HepG2 (cell line): ENCODE data around the gene SP6. TPM values are rescaled to one million over a fixed set of nuclear protein-coding genes. Genes with fewer than 3 reads are reported as not detected.

Experiments used
- ATAC-seq: fragments of 200-7000 bp; cut with Tn5 transposase; 3 replicates; pipeline ENCODE4 v1.9.1; 2020; ENCODE audit warnings: mild to moderate bottlenecking, moderate library complexity
- BruUV-seq: library from RNA; stranded (reverse); fragments of 400-500 nt; replicated peaks from 2 replicates; lab custom pipeline; 2021; lab: Mats Ljungman, UMichigan
- CTCF ChIA-PET: fragments of 300-600 bp; formaldehyde crosslinking; extraction: SDS; loops from one replicate; lab custom pipeline; 2021; ENCODE audit warnings: low total read pairs, inconsistent platforms, low intra/inter-chr PET ratio; lab: Yijun Ruan, JAX
- POLR2A ChIA-PET: fragments of 350-600 bp; sonication (Branson Sonifier 250); formaldehyde crosslinking; loops from one replicate; lab custom pipeline; 2020; ENCODE audit warnings: antibody characterized with exemption, inconsistent platforms; lab: Yijun Ruan, JAX
- DNase-seq: peaks from one replicate; pipeline ENCODE4 v3.0.0-alpha.2; 2015; ENCODE audit warnings: low spot score
- FAIRE-seq: peaks from 3 replicates; lab custom pipeline; 2011; peaks lifted over from hg19 to GRCh38; lab: Jason Lieb, UNC
- H2AFZ ChIP-seq: one replicate; pipeline ENCODE4 v1.6.1; 2011; ENCODE audit warnings: low read length, inconsistent platforms
- H3K27ac ChIP-seq: fragments of 300-600 bp; 3 replicates; pipeline ENCODE4 v1.8.0; 2011; ENCODE audit warnings: mixed run types, mild to moderate bottlenecking, mixed read lengths, low read length, inconsistent platforms; ENCODE audit not compliant: insufficient read depth; ENCODE audit errors: extremely low read length
- H3K27me3 ChIP-seq, 2 experiments: fragments of 200-600 bp in 1 of 2; 2 replicates in 1 of 2; 3 replicates in 1 of 2; pipeline versions ENCODE4 v1.6.0 to v1.8.0; 2011; ENCODE audit warnings: low read length in 2 of 2, mild to moderate bottlenecking in 2 of 2, moderate library complexity in 2 of 2, inconsistent platforms in 1 of 2; ENCODE audit not compliant: insufficient read depth in 2 of 2, control insufficient read depth in 1 of 2
- H3K36me3 ChIP-seq, 2 experiments: fragments of 200-600 bp in 1 of 2; replicated peaks in 1 of 2; 2 replicates in 1 of 2; 3 replicates in 1 of 2; pipeline versions ENCODE4 v1.5.1 to v1.8.0; 2011; ENCODE audit warnings: low read length in 2 of 2, inconsistent platforms in 1 of 2; ENCODE audit not compliant: insufficient read depth in 2 of 2, control insufficient read depth in 1 of 2
- H3K4me1 ChIP-seq: 2 replicates; pipeline ENCODE4 v1.5.1; 2012; ENCODE audit warnings: low read length, inconsistent platforms; ENCODE audit not compliant: insufficient read depth
- H3K4me2 ChIP-seq: 2 replicates; pipeline ENCODE4 v1.6.0; 2011; ENCODE audit warnings: low read depth, low read length, inconsistent platforms
- H3K4me3 ChIP-seq, 3 experiments: fragments of 200-600 bp in 1 of 3; sonication (generic), shearing (Covaris generic) in 1 of 3; replicated peaks in 1 of 3; 2 replicates each; pipeline ENCODE4 v1.5.1; 2011 to 2016; ENCODE audit warnings: low read length in 3 of 3, inconsistent platforms in 2 of 3, low read depth in 2 of 3, mild to moderate bottlenecking in 2 of 3, control low read depth in 1 of 3, mixed read lengths in 1 of 3; ENCODE audit not compliant: insufficient read depth in 1 of 3
- H3K79me2 ChIP-seq: one replicate; pipeline ENCODE4 v1.6.1; 2011; ENCODE audit warnings: low read length, inconsistent platforms; ENCODE audit not compliant: insufficient read depth
- H3K9ac ChIP-seq: 2 replicates; pipeline ENCODE4 v1.6.0; 2011; ENCODE audit warnings: mild to moderate bottlenecking, low read depth, low read length, inconsistent platforms; ENCODE audit not compliant: insufficient read depth
- H3K9me3 ChIP-seq: 2 replicates; pipeline ENCODE4 v1.5.1; 2012; ENCODE audit warnings: mild to moderate bottlenecking, low read length
- H4K20me1 ChIP-seq: 2 replicates; pipeline ENCODE4 v1.6.0; 2011; ENCODE audit warnings: inconsistent platforms, mild to moderate bottlenecking, low read length, moderate library complexity; ENCODE audit not compliant: insufficient read depth
- CEBPB ChIP-seq: IDR thresholded peaks from 2 replicates; pipeline ENCODE4 v1.6.1; 2011; ENCODE audit warnings: low read depth, low read length, improper control_type of control experiment, borderline replicate concordance
- TSC22D2 ChIP-seq: sonication (generic); formaldehyde crosslinking; IDR thresholded peaks from 2 replicates; pipeline ENCODE4 v1.5.1; 2020; ENCODE audit warnings: missing genetic modification reagents, mild to moderate bottlenecking, borderline replicate concordance
- WIZ ChIP-seq: sonication (generic); formaldehyde crosslinking; IDR thresholded peaks from 2 replicates; pipeline ENCODE4 v1.5.1; 2020; ENCODE audit warnings: mild to moderate bottlenecking, missing genetic modification reagents
- ZNF430 ChIP-seq: sonication (generic); formaldehyde crosslinking; IDR thresholded peaks from 2 replicates; pipeline ENCODE4 v1.9.0; 2021; ENCODE audit warnings: mild to moderate bottlenecking, missing genetic modification reagents
- WGBS: methylation state at CpG from one replicate; pipeline ENCODE4 v1.1.6; 2017; ENCODE audit warnings: low lambda C conversion rate; 5-methylcytosine and 5-hydroxymethylcytosine counted together
- in situ Hi-C: cut with HindIII; loops from 2 replicates; pipeline ENCODE4 v1.10.0; 2017; ENCODE audit warnings: low pct_unique_long_range_greater_than_20kb; ENCODE audit not compliant: extremely low pct_ligation_motif_present
- intact Hi-C: fragments of 100-400 bp; cut with micrococcal nuclease; formaldehyde crosslinking; loops from one replicate; pipeline ENCODE4 v1.10.0; 2022; ENCODE audit not compliant: unreplicated experiment
- polyA plus RNA-seq, 8 experiments: library from polyadenylated mRNA; depleted of rRNA in 3 of 8; stranded (reverse) in 7 of 8; unstranded in 1 of 8; fragments of >200 nt; fragmentation: Illumina TruSeq in 4 of 8; extraction: Trizol in 4 of 8; gene quantifications; 2 replicates each; pipeline versions ENCODE4 v1.2.1 to v1.2.3, GENCODE V29; 2011 to 2016; ENCODE audit warnings: low read depth in 4 of 8, missing spikeins in 1 of 8, mixed read lengths in 1 of 8; ENCODE audit not compliant: insufficient read depth in 1 of 8
- total RNA-seq, 5 experiments: library from RNA; depleted of rRNA; stranded (reverse); fragments of >200 nt; fragmentation: Illumina TruSeq; extraction: Trizol; gene quantifications; 2 replicates each; pipeline ENCODE4 v1.2.3, GENCODE V29; 2016; ENCODE audit warnings: low read depth in 1 of 5
- TF ChIP-seq, protein P1 (sequence below): sonication (generic); formaldehyde crosslinking; IDR thresholded peaks from 2 replicates; pipeline ENCODE4 v1.4.0; 2020; ENCODE audit warnings: missing genetic modification reagents

Gene SP6
- total and polyA plus RNA-seq, 2 of the 13 experiments (the other 11 are each of a cell fraction or from before 2014, with no cell fraction given) = 0.07 TPM

DNA sequence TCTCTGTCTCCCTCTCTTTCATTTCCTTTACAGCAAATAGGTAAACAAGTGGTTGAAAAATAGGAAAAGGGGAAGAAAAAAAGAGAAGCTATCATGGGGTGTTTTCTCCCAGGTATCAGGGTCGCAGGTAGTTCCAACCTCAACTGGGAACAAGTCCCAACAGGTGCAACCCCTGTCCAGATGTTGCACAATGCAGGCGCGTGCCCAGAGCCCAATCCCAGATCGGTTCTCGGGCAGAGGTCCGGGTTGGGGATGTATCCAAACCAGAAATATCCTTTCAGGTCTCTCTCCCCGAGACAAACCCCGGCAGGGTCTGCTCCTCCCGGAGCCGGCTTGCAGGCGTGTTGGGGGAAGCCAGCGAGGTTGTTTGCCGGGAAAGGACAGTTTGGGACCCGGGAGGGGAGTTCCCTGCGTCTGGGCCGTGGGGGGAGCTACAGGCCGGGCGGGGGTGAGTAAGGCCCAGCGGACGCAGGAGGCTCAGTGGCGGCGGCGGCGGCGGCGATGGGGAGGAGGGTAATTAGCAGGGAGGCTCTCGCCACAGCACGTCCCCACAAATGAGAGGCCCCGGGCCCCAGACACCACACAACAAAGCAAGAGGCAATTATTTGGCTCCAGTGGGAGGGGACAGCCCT is 21.2 kb upstream of the SP6 start:
- Histone ChIP-seq H3K4me2 (no peak overlapping the region), H3K79me2 (no peaks in the 10 kb centered on the region), H3K27ac (no peak overlapping the region), H3K27me3 (peaks cover 5 to 44% of the 10 kb centered on the region in 2 experiments), H2AFZ (no peak overlapping the region), H3K9me3 (no peaks in the 10 kb centered on the region), H3K36me3 (no peaks in the 10 kb centered on the region), H4K20me1 (no peaks in the 10 kb centered on the region), H3K4me1 (peaks cover 6% of the 10 kb centered on the region), H3K4me3 (no peak overlapping the region), H3K9ac (no peak overlapping the region)
- intact Hi-C loops (loop anchor here (5.0 kb wide), 1 partner anchor 650 kb away; no protein-coding TSS in a partner anchor), in situ Hi-C loops (no loop called here)
- no TSS peak for BruUV-seq
- WGBS = 66% methylated on average over 29 of the region's 29 CpGs
- POLR2A ChIA-PET = interaction anchor here (0.7 kb wide), 1 partner anchor 69 kb away, joined by 3 read pairs; the partner anchor contains the start of gene PNPO
- CTCF ChIA-PET = no interaction called here
- DNase-seq (no peak), FAIRE-seq (no peak), ATAC-seq (no peak)
- TF ChIP-seq CEBPB (peak; percentile 46; the same call in 1 of the 2 replicates), WIZ (CRISPR knock-in tag) (no peak), TSC22D2 (CRISPR knock-in tag) (no peak)

DNA sequence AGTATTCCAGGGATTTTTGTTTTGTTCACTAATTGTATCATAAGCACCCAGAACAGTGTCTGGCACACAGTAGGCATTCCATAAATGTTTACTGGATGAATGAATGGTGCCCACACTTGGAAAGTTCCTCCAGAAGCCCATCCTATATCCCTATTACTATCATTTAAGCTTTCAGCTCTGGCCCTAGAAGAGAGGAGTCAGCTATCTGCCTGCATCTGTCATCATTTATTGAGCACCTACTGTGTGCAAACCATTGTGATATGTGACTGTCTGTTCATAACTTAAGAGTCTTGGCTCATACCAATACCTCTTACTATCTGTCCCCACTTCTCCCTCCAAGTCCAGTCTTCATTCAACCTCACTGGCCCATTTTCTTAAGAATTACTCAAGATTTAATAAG is 20.1 kb upstream of the SP6 start:
- no peak for DNase-seq

More for the DNA sequence above, 20.1 kb upstream of the SP6 start:
- H4K20me1 ChIP-seq = no peaks in the 10 kb centered on the region
- H3K27ac ChIP-seq = no peak overlapping the region
- H2AFZ ChIP-seq = no peak overlapping the region
- no peak for TF ChIP-seq ZNF430 (CRISPR knock-in tag)
- TF ChIP-seq, protein P1, sequence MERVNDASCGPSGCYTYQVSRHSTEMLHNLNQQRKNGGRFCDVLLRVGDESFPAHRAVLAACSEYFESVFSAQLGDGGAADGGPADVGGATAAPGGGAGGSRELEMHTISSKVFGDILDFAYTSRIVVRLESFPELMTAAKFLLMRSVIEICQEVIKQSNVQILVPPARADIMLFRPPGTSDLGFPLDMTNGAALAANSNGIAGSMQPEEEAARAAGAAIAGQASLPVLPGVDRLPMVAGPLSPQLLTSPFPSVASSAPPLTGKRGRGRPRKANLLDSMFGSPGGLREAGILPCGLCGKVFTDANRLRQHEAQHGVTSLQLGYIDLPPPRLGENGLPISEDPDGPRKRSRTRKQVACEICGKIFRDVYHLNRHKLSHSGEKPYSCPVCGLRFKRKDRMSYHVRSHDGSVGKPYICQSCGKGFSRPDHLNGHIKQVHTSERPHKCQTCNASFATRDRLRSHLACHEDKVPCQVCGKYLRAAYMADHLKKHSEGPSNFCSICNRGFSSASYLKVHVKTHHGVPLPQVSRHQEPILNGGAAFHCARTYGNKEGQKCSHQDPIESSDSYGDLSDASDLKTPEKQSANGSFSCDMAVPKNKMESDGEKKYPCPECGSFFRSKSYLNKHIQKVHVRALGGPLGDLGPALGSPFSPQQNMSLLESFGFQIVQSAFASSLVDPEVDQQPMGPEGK (CRISPR knock-in tag) = no peak
- TF ChIP-seq, all 625 proteins: peak for 0
- H3K9me3 ChIP-seq = no peaks in the 10 kb centered on the region
- ChIA-PET CTCF (no interaction called here), POLR2A (no interaction called here)
- H3K27me3 ChIP-seq = peaks cover 5 to 45% of the 10 kb centered on the region in 2 experiments
- peaks cover 6% of the 10 kb centered on the region for H3K4me1 ChIP-seq
- no peaks in the 10 kb centered on the region for H3K36me3 ChIP-seq
- H3K9ac ChIP-seq = no peak overlapping the region
- BruUV-seq = no TSS peak
- no peak overlapping the region for H3K4me2 ChIP-seq
- in situ Hi-C loops (no loop called here), intact Hi-C loops (loop anchor here (5.0 kb wide), 1 partner anchor 651 kb away; no protein-coding TSS in a partner anchor)
- ATAC-seq (no peak), FAIRE-seq (no peak)
- no peak overlapping the region for H3K4me3 ChIP-seq
- no peaks in the 10 kb centered on the region for H3K79me2 ChIP-seq
